G401.6 (cell line): ENCODE measurements around the gene PPP2R2D.
"Not testable (repeated sequence)": the region's sequence is repeated elsewhere in the genome, so short reads cannot be mapped to it uniquely, and the experiment has no call there.

Experiments
- FAIRE-seq: peaks from 2 replicates; lab custom pipeline; 2012; peaks lifted over from hg19 to GRCh38; lab: Jason Lieb, UNC

PPP2R2D gene

DNA sequence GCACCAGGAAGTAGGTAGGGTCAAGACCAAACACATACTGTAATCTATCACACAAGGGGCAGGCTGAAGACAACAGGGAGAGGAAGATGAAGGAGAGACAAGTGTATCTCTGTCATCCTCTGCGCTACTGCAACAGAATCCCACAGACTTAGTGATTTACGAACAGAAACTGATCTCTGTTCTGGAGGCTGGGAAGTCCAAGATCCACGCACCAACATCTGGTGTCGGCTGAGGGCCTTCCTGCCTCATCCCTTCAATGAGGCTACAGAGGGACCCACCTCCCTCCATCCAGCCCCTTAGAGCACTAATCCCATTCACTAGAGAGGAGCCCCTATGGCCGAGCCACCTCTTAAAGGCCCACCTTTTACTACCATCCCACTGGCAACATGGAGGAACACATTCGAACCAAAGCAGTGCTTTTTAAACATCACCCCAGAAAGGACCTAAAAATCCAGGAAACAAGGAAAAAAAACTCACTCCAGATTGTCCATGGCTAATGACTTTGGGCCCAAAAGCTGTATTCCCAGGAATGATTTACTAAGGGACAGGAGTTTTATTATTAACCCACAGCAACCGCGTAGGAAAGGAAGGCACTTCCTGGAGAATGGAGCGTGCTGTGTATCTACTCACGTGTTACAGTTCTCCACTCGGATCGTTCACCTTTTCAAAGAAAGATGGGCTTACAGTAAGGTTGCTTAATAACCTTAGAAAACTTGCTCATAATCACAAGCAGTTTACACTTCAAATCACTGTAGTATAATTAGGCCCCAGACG is 76.7 kb downstream of the PPP2R2D start:
- FAIRE-seq = no peak

DNA sequence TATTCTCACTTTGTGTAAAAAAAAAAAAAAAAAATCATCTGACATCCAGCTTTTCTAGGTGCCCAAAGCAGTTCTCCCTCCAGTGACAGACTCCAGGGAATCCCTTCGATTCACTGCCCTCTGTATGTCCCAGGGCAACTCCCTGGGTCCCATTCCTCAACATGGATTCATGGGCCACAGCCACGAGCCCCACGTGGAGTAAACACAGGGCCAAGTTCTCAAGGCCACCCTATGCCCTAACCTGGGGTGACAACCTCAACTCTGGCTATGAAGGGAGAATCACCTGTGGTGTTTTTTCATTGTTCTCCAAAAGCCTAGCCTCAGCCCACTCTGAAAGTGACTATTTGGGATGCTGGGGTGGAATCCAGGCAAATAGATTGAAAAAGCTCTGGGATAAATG is 77.6 kb downstream of the PPP2R2D start:
- FAIRE-seq = no peak

DNA sequence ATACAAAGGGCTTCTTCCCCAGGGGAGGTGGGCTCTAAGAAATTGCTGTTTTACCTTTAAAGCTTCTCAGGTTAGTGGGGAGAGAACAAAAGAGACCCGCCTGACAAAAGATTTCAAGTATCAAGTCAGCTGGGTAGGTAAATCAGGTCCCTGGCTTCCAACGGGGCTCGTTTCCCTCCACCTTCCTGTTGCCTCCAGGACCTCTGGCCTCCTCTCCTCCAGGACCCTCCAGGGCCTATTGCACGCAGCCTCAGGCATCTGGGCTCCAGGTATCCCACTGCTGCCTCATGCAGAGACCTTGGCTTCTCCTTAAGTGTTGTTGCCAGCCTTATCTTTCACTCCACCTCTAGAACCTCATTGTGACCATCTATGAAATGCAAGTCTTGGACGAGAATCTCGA is 78.0 kb downstream of the PPP2R2D start:
- FAIRE-seq = no peak

DNA sequence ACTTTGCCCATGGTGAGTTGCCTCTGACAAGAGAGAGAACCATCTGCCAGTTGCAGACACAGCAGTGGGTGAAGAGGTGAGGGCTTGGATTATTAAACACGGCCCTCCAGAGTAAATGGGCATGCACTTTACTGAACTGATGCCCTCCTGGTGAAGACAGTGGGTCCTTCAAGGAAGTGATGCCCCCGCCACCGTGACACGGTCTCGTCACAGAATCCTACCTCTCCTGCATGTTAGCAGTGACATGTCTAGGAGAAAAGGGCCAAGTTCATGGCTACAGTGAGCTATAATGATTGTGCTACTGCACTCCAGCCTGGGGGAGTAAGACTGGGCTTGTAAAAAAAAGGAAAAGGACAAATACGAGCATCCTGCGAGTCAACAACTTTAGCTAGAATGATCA is 78.5 kb downstream of the PPP2R2D start:
- FAIRE-seq = no peak

DNA sequence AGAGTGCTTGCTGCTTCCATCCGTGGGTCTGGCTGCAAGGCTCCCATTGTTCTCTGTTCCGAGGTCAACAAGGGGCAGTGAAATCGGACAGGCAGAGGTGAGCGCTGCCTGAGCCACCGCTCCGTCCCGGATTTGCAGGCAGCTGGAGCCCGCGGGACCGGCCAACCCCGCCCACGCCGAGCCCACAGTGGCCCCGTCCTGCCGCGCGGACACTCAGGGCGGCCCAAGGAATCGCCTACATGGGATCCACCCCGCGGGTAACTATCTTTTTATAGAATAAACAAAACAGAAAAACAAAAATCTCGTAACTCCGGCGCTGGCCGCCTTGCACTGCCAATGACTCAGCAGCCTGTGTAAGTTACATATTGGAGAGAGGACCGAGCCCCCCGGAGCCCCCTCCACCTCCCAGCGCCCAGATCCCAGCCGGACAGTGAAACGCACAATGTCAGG is 79.0 kb downstream of the PPP2R2D start:
- FAIRE-seq = no peak

DNA sequence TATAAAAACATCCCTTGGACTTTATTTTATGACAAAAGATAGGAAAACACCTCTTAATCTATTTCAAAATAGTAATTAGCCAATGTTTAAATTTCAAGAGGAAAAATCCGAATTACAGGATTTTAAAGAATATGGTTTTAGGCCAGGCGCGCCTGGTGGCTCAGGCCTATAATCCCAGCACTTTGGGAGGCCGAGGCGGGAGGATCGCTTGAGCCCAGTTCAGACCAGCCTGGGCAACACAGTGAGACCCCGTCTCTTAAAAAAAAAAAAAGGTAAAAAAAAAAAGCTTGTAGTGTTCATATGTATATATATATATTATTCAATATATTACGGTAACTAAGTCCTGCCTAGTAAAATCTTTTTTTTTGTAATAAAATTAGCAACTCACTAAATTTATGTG is 79.5 kb downstream of the PPP2R2D start:
- no peak for FAIRE-seq

DNA sequence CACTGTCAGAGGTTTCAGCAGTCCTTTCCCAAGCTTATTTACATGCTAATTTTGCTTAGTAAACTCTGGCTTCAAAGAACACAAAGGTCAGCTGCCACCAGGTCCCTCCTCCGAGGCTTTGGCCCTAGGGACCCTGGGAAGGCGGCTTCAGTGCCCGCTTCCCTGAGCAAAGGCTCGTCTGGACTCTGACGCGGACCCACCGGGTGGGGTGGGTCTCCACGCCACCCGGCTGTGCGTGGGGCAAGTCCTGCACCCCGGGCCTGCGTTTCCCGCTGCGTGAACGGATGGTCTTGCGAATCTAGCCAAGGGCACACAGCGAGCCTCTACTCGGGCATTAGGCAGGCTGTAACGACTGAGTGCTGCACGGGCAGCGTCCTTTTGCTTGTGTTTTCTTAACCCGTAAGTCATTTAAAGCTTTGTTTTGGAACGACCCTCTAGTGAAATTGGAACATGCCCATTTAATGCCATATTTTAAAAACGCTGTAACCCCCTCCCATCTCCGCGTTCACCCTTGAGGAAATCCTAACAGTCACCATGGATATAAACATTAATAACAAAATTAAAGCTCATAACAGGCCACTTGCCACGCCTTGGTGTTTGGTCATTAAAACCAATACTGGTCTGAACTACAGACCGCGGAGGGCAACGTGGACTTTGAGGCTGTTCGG is 80.1 kb downstream of the PPP2R2D start:
- no peak for FAIRE-seq

DNA sequence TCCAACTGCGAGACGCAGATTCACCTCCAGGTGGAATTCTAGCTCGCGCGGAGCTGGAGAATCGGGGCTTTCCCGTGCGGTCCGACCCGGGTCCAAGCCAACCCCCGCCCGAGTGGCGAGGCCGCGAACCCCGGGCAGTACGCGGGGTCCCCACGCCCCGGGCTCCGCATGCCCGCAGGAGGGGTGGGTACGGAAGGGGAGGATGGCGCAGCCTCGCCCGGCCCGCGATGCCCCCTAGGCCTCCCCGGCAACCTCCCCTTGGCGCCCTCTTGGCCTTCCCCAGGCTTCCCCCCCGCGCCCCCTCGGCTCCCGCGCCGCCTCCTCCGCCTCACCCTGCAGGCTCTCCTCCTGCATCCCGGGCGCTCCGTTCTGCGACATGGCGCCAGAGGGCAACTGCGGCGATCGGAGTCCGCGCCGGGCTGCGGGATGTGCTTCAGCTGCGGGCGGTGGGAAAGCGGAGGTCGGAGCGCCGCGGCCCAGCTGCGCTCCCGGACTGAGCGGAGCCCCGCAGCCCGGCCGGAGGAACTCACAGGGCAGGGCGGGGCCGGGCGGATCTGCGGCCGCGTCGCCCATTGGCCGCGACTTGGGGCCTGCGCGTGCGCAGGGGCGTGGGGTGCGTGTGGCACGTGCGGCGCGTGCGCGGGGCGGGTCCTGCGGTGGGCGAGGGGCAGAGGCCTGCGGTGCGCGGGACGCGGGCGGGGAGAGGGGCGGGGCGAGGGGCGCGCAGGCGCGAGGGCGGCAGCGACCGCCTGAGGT is 80.8 kb downstream of the PPP2R2D start, which contains the start of gene BNIP3:
Gene BNIP3, minus strand, starts transcription at position 495 of the 756 bp plus-strand sequence. Its CDS starts 117 bp downstream, at position 378.
- no peak for FAIRE-seq

DNA sequence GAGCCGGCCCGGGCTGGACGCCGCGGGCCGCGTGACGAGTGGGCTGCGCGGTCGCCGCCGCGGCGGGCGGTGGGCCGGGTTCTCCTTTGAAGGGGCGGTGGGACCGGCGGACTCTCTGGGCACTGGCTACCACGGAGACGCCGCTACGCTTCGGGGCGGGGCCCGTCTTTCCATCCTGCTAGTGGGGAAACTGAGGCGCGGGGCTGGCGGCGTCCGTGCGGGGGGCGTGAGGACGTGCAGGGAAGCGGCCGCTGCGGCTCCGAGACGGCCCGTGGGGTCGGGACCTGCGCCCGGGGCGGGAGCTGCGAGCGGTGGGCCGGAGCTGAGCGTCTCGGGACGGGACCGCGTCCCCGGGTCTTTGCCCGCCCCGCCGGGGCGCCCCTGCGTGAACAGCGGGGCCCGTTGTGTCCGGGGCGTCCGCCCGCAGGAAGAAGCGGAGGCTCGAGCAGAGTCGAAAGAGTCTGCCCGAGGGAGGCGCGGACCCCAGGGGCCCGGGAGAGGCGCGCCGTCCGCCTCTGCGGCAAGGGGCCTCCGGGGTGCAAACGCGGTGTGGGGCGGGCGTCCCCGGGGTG is 81.5 kb downstream of the PPP2R2D start:
- FAIRE-seq = no peak

DNA sequence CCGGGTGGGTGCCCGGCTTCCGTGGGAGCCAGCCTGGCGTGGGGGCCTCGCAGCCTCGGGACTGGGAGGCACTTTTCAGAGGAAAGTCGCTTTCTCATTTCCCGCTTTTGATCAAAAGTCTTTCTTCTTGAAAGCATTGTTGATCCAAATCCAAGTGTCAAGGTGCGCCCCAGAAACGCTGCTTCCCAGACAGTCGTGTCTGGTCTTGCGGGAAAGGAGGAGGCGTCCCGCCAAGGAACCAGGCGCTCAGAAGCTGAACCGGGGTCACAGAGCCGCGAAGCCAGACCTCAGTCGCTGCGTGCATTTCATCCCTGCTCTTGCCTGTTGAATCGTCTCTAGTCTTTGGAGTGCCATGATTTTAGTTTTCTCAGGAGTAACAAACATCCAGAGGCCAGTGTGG is 82.0 kb downstream of the PPP2R2D start:
- FAIRE-seq = no peak

DNA sequence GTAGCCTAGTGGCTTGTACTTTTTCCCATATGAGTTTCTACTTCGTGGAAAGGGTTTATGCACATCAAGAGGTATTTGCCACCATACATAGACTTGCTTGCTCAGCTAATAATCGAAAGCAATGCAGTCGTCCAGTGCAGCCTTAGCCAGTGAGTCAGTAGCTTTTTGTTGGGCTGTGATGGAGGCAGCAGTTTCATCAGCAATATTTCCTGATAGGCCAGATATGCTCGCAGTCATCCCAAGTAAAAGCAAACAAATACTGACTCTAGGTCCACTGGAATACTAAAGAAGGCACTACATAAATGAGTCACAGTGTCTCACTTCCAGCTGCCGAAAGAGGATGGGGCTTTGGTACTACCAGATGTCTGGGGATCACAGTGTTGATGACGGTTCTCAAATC is 83.0 kb downstream of the PPP2R2D start:
- no peak for FAIRE-seq

DNA sequence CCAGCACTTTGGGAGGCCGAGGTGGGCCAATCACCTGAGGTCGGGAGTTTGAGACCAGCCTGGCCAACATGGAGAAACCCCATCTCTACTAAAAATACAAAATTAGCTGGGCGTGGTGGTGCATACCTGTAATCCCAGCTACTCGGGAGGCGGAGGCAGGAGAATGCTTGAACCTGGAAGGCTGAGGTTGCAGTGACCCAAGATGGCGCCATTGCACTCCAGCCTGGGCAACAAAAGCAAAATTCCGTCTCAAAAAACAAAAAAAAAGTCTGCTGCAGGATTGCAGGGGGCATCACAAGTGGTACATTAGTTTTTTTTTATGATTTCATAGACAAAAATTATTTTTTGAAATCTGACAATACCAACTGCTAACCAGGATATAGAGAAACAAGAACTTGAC is 86.0 kb downstream of the PPP2R2D start:
- FAIRE-seq = not testable (repeated sequence)

DNA sequence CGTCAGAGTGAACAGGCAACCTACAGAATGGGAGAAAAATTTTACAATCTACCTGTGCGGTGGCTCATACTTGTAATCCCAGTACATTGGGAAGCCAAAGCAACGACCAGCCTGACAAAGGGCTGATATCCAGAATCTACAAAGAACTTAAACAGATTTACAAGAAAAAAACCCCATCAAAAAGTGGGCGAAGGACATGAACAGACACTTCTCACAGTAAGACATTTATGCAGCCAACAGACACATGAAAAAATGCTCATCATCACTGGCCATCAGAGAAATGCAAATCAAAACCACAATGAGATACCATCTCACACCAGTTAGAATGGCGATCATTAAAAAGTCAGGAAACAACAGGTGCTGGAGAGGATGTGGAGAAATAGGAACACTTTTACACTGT is 86.5 kb downstream of the PPP2R2D start:
- FAIRE-seq = not testable (repeated sequence)

DNA sequence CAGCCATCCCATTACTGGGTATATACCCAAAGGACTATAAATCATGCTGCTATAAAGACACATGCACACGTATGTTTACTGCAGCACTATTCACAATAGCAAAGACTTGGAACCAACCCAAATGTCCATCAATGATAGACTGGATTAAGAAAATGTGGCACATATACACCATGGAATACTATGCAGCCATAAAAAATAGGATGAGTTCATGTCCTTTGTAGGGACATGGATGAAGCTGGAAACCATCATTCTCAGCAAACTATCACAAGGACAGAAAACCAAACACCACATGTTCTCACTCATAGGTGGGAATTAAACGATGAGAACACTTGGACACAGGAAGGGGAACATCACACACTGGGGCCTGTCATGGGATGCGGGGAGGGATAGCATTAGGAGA is 87.0 kb downstream of the PPP2R2D start:
- not testable (repeated sequence) for FAIRE-seq

DNA sequence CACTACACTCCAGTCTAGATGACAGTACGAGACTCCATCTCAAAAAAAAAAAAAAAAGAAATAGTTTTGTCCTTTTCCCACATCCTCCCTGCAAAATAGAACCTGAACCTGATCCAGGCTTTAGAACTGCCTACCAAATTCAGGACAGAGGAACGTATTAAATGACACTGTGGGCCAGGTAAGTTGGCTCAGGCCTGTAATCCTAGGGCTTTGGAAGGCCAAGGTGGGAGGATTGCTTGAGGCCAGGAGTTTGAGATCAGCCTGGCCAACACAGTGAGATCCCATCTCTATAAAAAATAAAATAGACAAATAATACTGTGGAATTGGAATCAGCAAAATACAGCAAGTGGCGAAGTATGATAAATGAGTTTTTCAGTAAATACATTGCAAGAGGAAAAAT is 90.9 kb downstream of the PPP2R2D start:
- no peak for FAIRE-seq

DNA sequence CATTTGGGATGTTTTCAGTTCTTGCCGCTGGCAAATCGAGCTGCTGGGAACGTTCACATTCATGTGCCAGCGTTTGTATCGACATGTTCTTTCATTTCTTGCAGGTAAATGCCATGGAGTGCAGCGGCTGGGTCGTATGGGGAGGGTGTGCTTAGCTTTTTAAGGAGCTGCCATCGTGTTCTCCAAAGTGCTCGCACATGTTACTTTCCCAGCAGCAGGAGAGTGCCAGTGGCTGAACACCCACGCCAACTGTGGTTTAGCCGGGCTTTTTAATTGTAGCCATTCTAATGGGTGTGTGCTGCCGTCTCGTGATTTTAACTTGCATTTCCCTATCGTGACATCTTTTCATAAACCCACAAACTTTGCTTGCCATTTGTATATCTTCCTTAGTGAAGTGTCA is 92.5 kb downstream of the PPP2R2D start:
- no peak for FAIRE-seq

DNA sequence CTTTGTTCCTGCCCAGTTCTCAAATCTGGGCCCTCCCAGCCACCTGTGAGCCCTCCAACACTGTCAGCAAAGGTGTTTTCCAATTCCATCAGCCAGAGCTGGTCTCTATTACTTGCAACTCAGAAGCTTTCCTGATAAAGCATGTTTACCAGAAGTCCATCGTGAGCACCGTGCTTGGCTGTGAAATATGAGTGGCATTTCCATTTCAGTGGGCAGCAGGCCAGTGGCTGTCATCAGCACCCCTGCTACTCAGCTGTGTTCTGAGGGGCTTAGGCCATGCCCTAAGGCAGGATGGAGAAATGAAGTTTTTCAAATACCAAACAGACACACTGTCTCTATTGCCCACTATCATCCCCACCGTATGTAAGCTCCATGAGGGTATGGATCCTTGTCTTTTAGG is 93.6 kb downstream of the PPP2R2D start:
- FAIRE-seq = no peak

DNA sequence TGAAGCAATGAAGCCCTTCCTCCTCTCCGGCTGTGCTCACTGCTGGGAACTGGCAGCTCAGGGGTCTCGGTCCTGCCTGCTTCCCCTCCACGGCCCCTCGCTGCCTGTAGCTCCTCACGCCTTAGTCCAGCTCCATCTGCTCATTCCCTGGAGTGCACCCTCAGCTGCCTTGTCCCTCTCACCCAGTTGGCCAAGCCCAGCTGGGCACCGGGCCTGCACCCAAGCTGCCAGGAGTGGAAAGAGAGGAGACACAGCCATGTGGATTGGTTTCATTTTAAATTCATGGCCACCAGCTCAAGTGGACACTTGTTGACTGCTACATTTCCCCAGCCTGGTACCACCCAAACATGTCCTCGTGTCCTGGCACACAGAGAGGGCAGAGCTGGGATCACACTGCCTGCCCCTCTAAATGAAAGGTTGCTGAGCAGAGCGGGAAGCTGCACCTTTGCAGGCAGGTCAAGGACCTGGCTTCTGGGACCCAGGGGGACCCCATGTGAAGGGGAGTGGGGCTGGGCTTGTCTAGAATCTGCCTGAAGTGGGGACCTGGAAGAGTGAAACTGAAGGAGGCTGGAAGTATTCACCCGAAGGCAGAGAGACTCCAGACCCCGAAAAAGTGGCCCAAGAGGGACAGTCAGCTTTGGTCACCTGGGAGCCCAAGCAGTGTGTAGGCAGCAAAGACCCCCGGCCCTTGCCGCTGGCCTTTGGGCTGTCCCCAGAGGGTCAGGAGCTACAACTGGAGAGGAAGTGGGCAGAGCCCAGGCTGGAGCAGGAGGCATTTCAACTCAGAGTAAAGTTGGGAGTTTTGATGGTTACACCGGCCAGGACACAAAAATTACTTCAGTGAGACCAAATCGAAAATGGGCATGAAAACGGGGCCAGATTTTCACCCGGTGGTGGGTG is 95.9 kb downstream of the PPP2R2D start:
- no peak for FAIRE-seq

DNA sequence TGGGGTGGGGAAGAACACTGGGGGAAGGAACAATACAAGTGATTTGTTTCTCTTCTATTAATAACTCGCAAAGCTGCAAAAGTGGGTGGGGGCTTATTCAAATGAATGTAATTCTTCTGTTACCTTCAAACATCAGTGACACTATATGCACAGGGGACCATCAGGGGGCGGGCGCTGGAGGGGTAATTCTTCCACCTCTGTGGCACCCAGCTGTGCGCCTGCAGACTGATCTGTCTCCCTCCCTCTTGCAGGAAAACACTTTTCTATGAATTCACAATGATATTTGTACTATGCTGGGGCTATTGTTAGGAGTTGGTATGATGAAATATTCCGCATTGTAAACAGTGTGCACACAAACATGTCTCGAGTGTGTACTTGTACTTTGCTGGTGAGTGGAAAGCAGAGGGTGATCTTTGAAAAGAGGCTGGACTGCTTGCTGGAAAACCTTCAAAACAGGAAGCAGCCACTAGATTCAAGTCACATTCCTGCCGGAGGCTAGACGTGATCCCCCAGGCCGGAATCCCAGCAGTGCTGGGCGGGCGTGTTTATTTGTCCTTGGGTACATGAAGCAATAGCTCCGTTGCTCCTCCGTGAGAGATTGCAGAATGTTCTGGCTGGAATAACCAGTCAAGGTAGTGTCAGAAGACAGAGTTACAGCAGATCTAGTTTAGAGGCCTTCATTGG is 96.7 kb downstream of the PPP2R2D start:
- no peak for FAIRE-seq

DNA sequence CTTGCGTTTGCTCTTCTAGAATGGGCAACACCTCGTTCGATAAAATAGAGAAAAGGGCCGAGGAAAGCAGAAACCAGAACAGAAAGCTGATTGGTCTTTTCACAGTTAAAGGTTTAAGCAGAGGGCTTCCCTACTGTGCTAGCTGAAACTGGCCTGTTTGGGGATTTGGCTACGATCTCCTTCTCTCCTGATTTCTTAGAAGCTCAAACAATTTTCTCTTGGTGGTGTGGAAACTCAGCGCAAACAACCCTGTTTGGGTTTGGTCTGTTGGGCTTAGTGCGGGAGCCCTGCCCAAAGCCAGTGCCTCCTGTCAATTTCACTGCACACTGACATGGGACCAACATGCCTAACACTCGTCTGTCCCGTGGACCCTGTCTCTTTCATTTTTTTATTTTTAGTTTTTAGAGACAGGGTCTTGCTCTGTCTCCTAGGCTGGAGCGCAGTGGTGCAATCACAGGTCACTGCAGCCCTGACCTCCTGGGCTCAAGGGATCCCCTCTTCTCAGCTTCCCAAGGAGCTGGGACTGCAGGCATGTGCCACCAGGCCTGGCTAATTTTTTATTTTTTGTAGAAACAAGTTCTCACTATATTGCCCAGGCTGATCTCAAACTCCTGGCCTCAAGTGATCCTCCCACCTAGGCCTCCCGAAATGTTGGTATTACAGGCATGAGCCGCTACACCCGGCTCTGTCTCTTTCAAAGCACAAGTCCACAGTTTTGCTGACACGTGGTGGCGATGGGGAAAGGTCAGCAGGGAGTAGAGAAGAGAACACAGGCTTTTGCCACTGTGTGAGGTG is 97.4 kb downstream of the PPP2R2D start:
- no peak for FAIRE-seq
